ENCODE data around the gene APOL2.

The APOL2 gene

GRCh38 chr22:36182857-36183256, 56.5 kb downstream of the APOL2 start:
- H3K36me3 ChIP-seq (ENCODE audit: control insufficient read depth, insufficient read depth, low read length) = no peaks in the 10 kb centered on the region
- H3K4me1 ChIP-seq (ENCODE audit: control insufficient read depth, insufficient read depth, low read length) = peaks cover 10% of the 10 kb centered on the region
- H3K27me3 ChIP-seq (ENCODE audit: control insufficient read depth, insufficient read depth, low read length) = no peaks in the 10 kb centered on the region
- no peaks in the 10 kb centered on the region for H3K9me3 ChIP-seq (ENCODE audit: control insufficient read depth, low read length)
- H3K9ac ChIP-seq (ENCODE audit: low read length) = no peak overlapping the region
- H3K4me3 ChIP-seq (ENCODE audit: low read length) = no peak overlapping the region

GRCh38 chr22:36182056-36182455, 57.3 kb downstream of the APOL2 start:
- no peak overlapping the region for H3K9ac ChIP-seq (ENCODE audit: low read length)
- H3K4me3 ChIP-seq (ENCODE audit: low read length) = no peak overlapping the region
- H3K9me3 ChIP-seq (ENCODE audit: control insufficient read depth, low read length) = no peaks in the 10 kb centered on the region
- H3K4me1 ChIP-seq (ENCODE audit: control insufficient read depth, insufficient read depth, low read length) = peaks cover 10% of the 10 kb centered on the region
- no peaks in the 10 kb centered on the region for H3K27me3 ChIP-seq (ENCODE audit: control insufficient read depth, insufficient read depth, low read length)
- no peaks in the 10 kb centered on the region for H3K36me3 ChIP-seq (ENCODE audit: control insufficient read depth, insufficient read depth, low read length)

- Histone ChIP-seq H3K9ac (ENCODE audit: low read length) (no peak overlapping the region), H3K36me3 (ENCODE audit: control insufficient read depth, insufficient read depth, low read length) (no peaks in the 10 kb centered on the region), H3K27me3 (ENCODE audit: control insufficient read depth, insufficient read depth, low read length) (no peaks in the 10 kb centered on the region), H3K4me1 (ENCODE audit: control insufficient read depth, insufficient read depth, low read length) (peaks cover 10% of the 10 kb centered on the region), H3K4me3 (ENCODE audit: low read length) (no peak overlapping the region), H3K9me3 (ENCODE audit: control insufficient read depth, low read length) (no peaks in the 10 kb centered on the region)
These were observed 58.4 kb downstream of the APOL2 start for GRCh38 chr22:36180928-36181327.

DNA sequence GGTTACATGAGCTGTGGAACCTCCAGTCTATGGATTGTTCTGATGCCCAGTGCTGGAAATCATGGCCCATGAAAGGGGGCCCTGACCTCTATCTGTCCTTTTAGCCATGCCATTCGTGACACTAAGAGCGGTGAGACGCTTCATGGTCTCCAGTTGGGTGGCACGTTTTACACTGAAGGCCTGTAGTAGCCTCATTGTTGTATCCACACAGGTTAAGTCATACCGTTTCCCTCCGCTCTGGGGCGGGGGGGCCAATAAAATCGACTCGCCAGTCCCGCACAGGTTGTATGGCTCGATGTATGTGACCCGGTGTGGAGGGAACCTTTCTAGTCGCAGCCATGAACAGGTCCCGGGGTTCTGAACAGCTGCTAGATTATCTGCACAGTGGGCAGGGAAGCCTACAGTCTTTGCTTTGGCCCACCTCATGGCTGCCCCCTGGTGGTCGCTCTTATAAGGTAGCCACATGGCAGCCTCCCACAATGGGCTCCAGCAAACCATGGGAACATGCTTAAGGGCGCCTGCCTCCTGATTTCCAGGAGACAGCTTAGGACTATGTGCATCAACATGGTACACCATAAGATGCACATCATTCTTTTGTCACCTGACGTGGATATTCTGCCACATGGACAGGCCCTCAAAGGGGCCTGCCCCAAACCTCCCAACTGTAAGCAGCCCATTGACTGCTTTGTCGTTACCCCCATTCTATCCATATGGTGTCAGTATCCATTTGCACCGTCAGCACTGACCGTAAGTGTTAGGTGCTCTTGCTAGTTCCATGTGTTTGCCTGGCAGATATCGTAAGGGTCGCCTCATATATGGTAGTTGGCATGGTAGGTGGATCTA, 59.1 kb downstream of the APOL2 start:
- Histone ChIP-seq H3K9me3 (ENCODE audit: control insufficient read depth, low read length) (no peaks in the 10 kb centered on the region), H3K4me1 (ENCODE audit: control insufficient read depth, insufficient read depth, low read length) (peaks cover 10% of the 10 kb centered on the region), H3K9ac (ENCODE audit: low read length) (no peak overlapping the region), H3K27me3 (ENCODE audit: control insufficient read depth, insufficient read depth, low read length) (no peaks in the 10 kb centered on the region), H3K36me3 (ENCODE audit: control insufficient read depth, insufficient read depth, low read length) (no peaks in the 10 kb centered on the region), H3K4me3 (ENCODE audit: low read length) (no peak overlapping the region)

GRCh38 chr22:36177160-36177559, 62.2 kb downstream of the APOL2 start:
- no peaks in the 10 kb centered on the region for H3K27me3 ChIP-seq (ENCODE audit: control insufficient read depth, insufficient read depth, low read length)
- H3K4me1 ChIP-seq (ENCODE audit: control insufficient read depth, insufficient read depth, low read length) = peaks cover 3% of the 10 kb centered on the region
- H3K9ac ChIP-seq (ENCODE audit: low read length) = no peak overlapping the region
- no peaks in the 10 kb centered on the region for H3K36me3 ChIP-seq (ENCODE audit: control insufficient read depth, insufficient read depth, low read length)
- H3K9me3 ChIP-seq (ENCODE audit: control insufficient read depth, low read length) = no peaks in the 10 kb centered on the region
- no peak overlapping the region for H3K4me3 ChIP-seq (ENCODE audit: low read length)
